Measurements from ENCODE around the gene THEMIS. TPM values are rescaled to one million over a fixed set of nuclear protein-coding genes. Genes with fewer than 3 reads are reported as not detected.
"Not testable (repeated sequence)": the region's sequence is repeated elsewhere in the genome, so short reads cannot be mapped to it uniquely, and the experiment has no call there.

Gene THEMIS
- total RNA-seq, 1 donor from 2014 or later: not detected

DNA sequence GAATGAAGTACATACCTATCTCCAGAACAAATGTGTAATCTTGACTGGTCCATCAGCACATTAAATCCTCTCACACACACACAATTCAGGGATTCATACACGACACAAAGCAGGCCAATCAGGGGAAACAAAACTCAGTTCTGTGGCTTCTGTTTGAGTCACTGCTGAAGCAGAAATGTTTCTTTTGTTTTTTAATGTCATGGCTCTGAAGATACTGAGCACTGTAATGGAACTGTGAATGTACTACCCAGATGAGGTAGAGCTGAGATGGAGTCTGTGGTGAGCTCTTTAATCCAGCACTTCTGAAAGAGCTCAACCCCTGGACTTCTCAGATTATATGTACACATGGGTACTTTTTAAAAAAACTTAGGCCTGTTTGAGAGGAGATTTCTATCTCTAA, 116.4 kb downstream of the THEMIS start:
- no peak for FAIRE-seq
- H3K27me3 ChIP-seq (ENCODE audit: control insufficient read depth, insufficient read depth, low read length): no peaks in the 10 kb centered on the region

DNA sequence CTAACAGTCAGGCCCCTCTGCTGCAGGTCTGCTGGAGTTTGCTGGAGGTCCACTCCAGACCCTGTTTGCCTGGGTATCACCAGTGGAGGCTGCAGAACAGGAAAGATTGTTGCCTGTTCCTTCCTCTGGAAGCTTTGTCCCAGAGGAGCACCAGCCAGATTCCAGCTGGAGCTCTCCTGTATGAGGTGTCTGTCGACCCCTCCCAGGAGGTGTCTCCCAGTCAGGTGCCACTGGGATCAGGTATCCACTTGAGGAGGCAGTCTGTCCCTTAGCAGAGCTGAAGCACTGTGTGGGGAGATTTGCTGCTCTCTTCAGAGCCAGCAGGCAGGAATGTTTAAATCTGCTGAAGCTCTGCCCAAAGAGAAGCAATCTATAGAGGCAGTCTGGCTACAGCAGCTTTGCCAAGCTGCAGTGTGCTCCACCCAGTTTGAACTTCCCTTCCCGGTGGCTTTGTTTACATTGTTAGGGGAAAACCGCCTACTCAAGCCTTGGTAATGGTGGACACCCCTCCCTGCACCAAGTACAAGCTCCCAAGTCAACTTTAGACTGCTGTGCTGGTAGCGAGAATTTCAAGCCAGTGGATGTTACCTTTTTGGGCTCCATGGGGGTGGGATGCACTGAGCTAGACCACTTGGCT, 119.1 kb downstream of the THEMIS start:
- not testable (repeated sequence) for H3K4me3 ChIP-seq (ENCODE audit: low read depth, low read length); H3K36me3 ChIP-seq (ENCODE audit: control insufficient read depth, insufficient read depth, low read length); FAIRE-seq; H3K27me3 ChIP-seq (ENCODE audit: control insufficient read depth, insufficient read depth, low read length)
- peak; percentile 8 for DNase-seq (ENCODE audit: low read depth)

More for the DNA sequence above, 116.4 kb downstream of the THEMIS start:
- TF ChIP-seq, protein P1, sequence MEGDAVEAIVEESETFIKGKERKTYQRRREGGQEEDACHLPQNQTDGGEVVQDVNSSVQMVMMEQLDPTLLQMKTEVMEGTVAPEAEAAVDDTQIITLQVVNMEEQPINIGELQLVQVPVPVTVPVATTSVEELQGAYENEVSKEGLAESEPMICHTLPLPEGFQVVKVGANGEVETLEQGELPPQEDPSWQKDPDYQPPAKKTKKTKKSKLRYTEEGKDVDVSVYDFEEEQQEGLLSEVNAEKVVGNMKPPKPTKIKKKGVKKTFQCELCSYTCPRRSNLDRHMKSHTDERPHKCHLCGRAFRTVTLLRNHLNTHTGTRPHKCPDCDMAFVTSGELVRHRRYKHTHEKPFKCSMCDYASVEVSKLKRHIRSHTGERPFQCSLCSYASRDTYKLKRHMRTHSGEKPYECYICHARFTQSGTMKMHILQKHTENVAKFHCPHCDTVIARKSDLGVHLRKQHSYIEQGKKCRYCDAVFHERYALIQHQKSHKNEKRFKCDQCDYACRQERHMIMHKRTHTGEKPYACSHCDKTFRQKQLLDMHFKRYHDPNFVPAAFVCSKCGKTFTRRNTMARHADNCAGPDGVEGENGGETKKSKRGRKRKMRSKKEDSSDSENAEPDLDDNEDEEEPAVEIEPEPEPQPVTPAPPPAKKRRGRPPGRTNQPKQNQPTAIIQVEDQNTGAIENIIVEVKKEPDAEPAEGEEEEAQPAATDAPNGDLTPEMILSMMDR (IDR thresholded peaks at IDR 0.05; ENCODE audit: insufficient read depth, low read length, severe bottlenecking): no peak
- no peak for DNase-seq (ENCODE audit: low read depth)
- H3K36me3 ChIP-seq (ENCODE audit: control insufficient read depth, insufficient read depth, low read length): no peaks in the 10 kb centered on the region
- no peak overlapping the region for H3K4me3 ChIP-seq (ENCODE audit: low read depth, low read length)

DNA sequence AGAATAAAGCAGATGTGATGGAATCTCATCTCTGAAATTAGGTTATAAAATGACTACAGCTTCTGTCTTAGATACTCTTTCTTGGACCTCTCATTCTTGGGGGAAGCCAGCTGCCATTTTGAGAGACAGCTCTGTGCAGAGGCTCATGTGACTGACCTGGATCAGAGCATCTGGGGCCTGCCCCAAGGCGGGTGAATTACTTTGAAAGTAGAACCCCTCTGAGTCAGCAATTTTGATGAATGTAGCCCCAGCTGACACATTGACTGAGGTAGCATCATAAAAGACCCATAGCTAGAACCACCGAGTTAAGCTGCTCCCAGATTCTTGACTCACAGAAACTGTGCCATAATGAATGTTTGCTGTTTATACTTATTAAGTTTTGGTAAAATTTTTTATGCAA, 124.5 kb downstream of the THEMIS start:
- Histone ChIP-seq H3K27me3 (ENCODE audit: control insufficient read depth, insufficient read depth, low read length) (no peaks in the 10 kb centered on the region), H3K36me3 (ENCODE audit: control insufficient read depth, insufficient read depth, low read length) (no peaks in the 10 kb centered on the region), H3K4me3 (ENCODE audit: low read depth, low read length) (no peak overlapping the region)
- DNase-seq (ENCODE audit: low read depth) (no peak), FAIRE-seq (no peak)
- TF ChIP-seq, protein P1 (IDR thresholded peaks at IDR 0.05; ENCODE audit: insufficient read depth, low read length, severe bottlenecking): no peak

DNA sequence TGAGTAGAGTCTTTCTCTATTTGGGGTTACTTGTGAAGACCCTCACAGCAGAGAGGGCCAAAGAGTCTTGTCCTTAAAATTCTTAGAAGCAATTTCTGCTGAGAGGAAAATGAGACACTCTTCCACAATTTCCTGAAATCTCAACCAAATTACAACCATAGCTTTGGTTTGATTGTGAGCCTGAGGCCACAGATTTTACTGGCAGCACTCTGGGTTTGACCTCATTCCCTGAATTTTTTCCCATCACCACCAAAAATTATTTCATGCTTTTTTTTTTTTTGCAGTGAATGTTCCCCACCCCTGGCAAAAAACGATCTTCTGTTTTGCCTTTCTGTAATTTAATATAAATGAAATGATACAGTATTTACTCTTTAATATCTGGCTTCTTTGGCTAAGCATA, 125.5 kb downstream of the THEMIS start:
- H3K27me3 ChIP-seq (ENCODE audit: control insufficient read depth, insufficient read depth, low read length): no peaks in the 10 kb centered on the region
- TF ChIP-seq, protein P1 (IDR thresholded peaks at IDR 0.05; ENCODE audit: insufficient read depth, low read length, severe bottlenecking): no peak
- no peak overlapping the region for H3K4me3 ChIP-seq (ENCODE audit: low read depth, low read length)
- no peaks in the 10 kb centered on the region for H3K36me3 ChIP-seq (ENCODE audit: control insufficient read depth, insufficient read depth, low read length)
- DNase-seq (ENCODE audit: low read depth): no peak
- FAIRE-seq: no peak

DNA sequence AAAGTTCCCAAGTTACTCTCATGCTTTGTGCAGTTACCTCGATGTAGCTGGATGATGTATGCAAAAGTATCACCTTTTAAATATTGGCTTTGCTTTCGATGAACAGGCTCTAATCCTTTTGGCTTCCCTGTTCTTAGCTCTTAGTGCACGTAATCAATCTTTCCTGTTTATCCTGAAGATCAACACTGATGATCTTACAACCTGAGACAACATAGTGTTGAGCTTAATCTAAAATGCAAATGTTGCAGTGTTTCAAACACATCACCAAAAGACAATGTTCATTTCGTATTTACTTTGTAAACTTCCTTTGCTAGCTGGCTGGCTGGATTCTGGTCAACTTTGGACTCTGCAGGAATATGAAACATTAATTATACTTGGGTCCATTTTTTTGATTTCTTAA, 132.1 kb downstream of the THEMIS start:
- Histone ChIP-seq H3K4me3 (ENCODE audit: low read depth, low read length) (no peak overlapping the region), H3K36me3 (ENCODE audit: control insufficient read depth, insufficient read depth, low read length) (no peaks in the 10 kb centered on the region), H3K27me3 (ENCODE audit: control insufficient read depth, insufficient read depth, low read length) (no peaks in the 10 kb centered on the region)
- no peak for DNase-seq (ENCODE audit: low read depth)
- TF ChIP-seq, protein P1 (IDR thresholded peaks at IDR 0.05; ENCODE audit: insufficient read depth, low read length, severe bottlenecking): no peak
- FAIRE-seq: no peak

DNA sequence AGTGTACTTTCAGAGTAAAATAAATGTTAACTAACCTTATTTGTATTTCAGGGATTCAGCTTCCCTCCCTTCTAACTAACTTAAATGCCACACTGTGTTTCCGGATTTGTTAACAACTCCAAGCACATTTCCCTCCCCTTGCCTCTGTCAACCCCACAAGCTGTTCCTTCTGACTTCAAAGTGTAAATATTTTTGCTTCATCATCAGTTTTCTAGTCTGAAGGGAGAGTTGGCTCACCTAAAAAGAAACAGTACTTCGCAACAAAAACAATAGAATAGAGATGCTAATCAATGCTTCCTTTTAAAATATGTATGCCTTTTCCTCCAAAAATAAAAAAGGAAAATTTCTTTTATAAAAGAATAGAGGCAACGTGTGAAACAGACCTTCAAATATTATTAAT, 132.6 kb downstream of the THEMIS start:
- H3K27me3 ChIP-seq (ENCODE audit: control insufficient read depth, insufficient read depth, low read length): no peaks in the 10 kb centered on the region
- H3K36me3 ChIP-seq (ENCODE audit: control insufficient read depth, insufficient read depth, low read length): no peaks in the 10 kb centered on the region
- no peak for FAIRE-seq
- H3K4me3 ChIP-seq (ENCODE audit: low read depth, low read length): no peak overlapping the region
- TF ChIP-seq, protein P1 (IDR thresholded peaks at IDR 0.05; ENCODE audit: insufficient read depth, low read length, severe bottlenecking): no peak
- DNase-seq (ENCODE audit: low read depth): no peak

All from bronchial epithelial cell (primary cell).